Hematopoietic multipotent progenitor cell treated with erythropoietin and hydrocortisone succinate and interleukin-3 and kit ligand, for 6 days (in vitro differentiated cells): Measurements from ENCODE around the gene COPS8.

Experiments used
- DNase-seq: peaks from one replicate; pipeline ENCODE4 v3.0.0-alpha.2; 2015

The COPS8 gene

GRCh38 chr2:237102428-237102827 lies 16.7 kb downstream of the COPS8 start:
- no peak for DNase-seq

GRCh38 chr2:237109421-237109934 lies 23.8 kb downstream of the COPS8 start:
- DNase-seq, result no peak

- no peak for DNase-seq
These were observed 27.5 kb downstream of the COPS8 start for GRCh38 chr2:237113026-237113795.

- DNase-seq, result no peak
These were observed 30.2 kb downstream of the COPS8 start for GRCh38 chr2:237115870-237116269.

- DNase-seq, result no peak
These were observed 30.7 kb downstream of the COPS8 start for GRCh38 chr2:237116431-237116830.

- DNase-seq, result no peak
These were observed 32.3 kb downstream of the COPS8 start for GRCh38 chr2:237118025-237118424.

GRCh38 chr2:237118561-237119155 lies 33.0 kb downstream of the COPS8 start:
- DNase-seq, result no peak

- DNase-seq, result no peak
These were observed 35.2 kb downstream of the COPS8 start for GRCh38 chr2:237120916-237121315.

GRCh38 chr2:237121321-237121720 lies 35.6 kb downstream of the COPS8 start:
- DNase-seq, result no peak

- DNase-seq, result peak; percentile 69
These were observed 36.6 kb downstream of the COPS8 start for GRCh38 chr2:237122214-237122666.

GRCh38 chr2:237124820-237125219 lies 39.1 kb downstream of the COPS8 start:
- no peak for DNase-seq

GRCh38 chr2:237125967-237126366 lies 40.3 kb downstream of the COPS8 start:
- DNase-seq, result no peak

GRCh38 chr2:237126519-237127174 lies 41.0 kb downstream of the COPS8 start:
- DNase-seq, result no peak

- no peak for DNase-seq
These were observed 42.5 kb downstream of the COPS8 start for GRCh38 chr2:237128026-237128703.

- DNase-seq, result no peak
These were observed 43.3 kb downstream of the COPS8 start for GRCh38 chr2:237128845-237129592.

GRCh38 chr2:237129625-237130263 lies 44.1 kb downstream of the COPS8 start:
- DNase-seq, result no peak

- no peak for DNase-seq
These were observed 45.1 kb downstream of the COPS8 start for GRCh38 chr2:237130562-237131421.

- no peak for DNase-seq
These were observed 46.3 kb downstream of the COPS8 start for GRCh38 chr2:237131749-237132533.

- peak; percentile 27 for DNase-seq
These were observed 47.1 kb downstream of the COPS8 start for GRCh38 chr2:237132799-237133198.
